HepG2 (cell line): ENCODE measurements around the gene TP53TG5. TPM values are rescaled to one million over a fixed set of nuclear protein-coding genes. Genes with fewer than 3 reads are reported as not detected.

Experiments used
- ASH2L ChIP-seq: fragments of 300-600, 200-600 bp; sonication (generic); IDR thresholded peaks from 2 replicates; pipeline ENCODE4 v1.7.0; 2017; ENCODE audit warnings: low read depth, mild to moderate bottlenecking, moderate library complexity, mixed read lengths, low read length; ENCODE audit not compliant: insufficient read length
- DBP ChIP-seq: sonication (generic); formaldehyde crosslinking; IDR thresholded peaks from 2 replicates; pipeline ENCODE4 v1.4.0; 2020; ENCODE audit warnings: missing genetic modification reagents; ENCODE audit errors: not compliant biosample characterization
- EED ChIP-seq: sonication (generic); formaldehyde crosslinking; IDR thresholded peaks from 2 replicates; pipeline ENCODE4 v1.5.0; 2020; ENCODE audit warnings: mild to moderate bottlenecking, missing genetic modification reagents
- FOXP4 ChIP-seq: sonication (generic); formaldehyde crosslinking; IDR thresholded peaks from 2 replicates; pipeline ENCODE4 v1.4.0; 2020; ENCODE audit warnings: missing genetic modification reagents
- HDAC2 ChIP-seq: sonication (generic); formaldehyde crosslinking; IDR thresholded peaks from 2 replicates; pipeline ENCODE4 v1.4.0; 2020; ENCODE audit warnings: missing genetic modification reagents
- MIXL1 ChIP-seq: IDR thresholded peaks from 2 replicates; pipeline ENCODE4 v1.6.1; 2016
- NFATC3 ChIP-seq: sonication (generic); formaldehyde crosslinking; IDR thresholded peaks from 2 replicates; pipeline ENCODE4 v1.5.1; 2020; ENCODE audit warnings: mild to moderate bottlenecking, missing genetic modification reagents
- NFKB2 ChIP-seq: sonication (generic); formaldehyde crosslinking; IDR thresholded peaks from 2 replicates; pipeline ENCODE4 v1.4.0; 2020; ENCODE audit warnings: missing genetic modification reagents, borderline replicate concordance
- PHF21A ChIP-seq: sonication (generic); formaldehyde crosslinking; IDR thresholded peaks from 2 replicates; pipeline ENCODE4 v1.5.0; 2020; ENCODE audit warnings: mild to moderate bottlenecking, missing genetic modification reagents
- RARA ChIP-seq: IDR thresholded peaks from 2 replicates; pipeline ENCODE4 v1.6.1; 2016; ENCODE audit warnings: missing genetic modification reagents, missing compliant biosample characterization
- SCMH1 ChIP-seq: sonication (generic); formaldehyde crosslinking; IDR thresholded peaks from 2 replicates; pipeline ENCODE4 v1.9.0; 2021; ENCODE audit warnings: missing genetic modification reagents, mild to moderate bottlenecking, borderline replicate concordance
- TBX3 ChIP-seq: fragments of 450-650 bp; IDR thresholded peaks from 2 replicates; pipeline ENCODE4 v1.6.1; 2017; ENCODE audit warnings: antibody characterized with exemption, mild to moderate bottlenecking, inconsistent platforms, borderline replicate concordance
- ZBTB34 ChIP-seq: sonication (generic); formaldehyde crosslinking; IDR thresholded peaks from 2 replicates; pipeline ENCODE4 v1.8.0; 2022; ENCODE audit warnings: mild to moderate bottlenecking, missing genetic modification reagents
- ZKSCAN1 ChIP-seq: fragments of 150-350 bp; IDR thresholded peaks from 2 replicates; pipeline ENCODE4 v1.6.1; 2014; ENCODE audit warnings: low read length
- ZNF24 ChIP-seq: fragments of 450-650 bp; IDR thresholded peaks from 2 replicates; pipeline ENCODE4 v1.6.1; 2017; ENCODE audit warnings: antibody characterized with exemption, mild to moderate bottlenecking
- ZNF274 ChIP-seq: sonication (generic); formaldehyde crosslinking; IDR thresholded peaks from 2 replicates; pipeline ENCODE4 v1.5.1; 2020; ENCODE audit warnings: mild to moderate bottlenecking, missing genetic modification reagents
- ZNF276 ChIP-seq: sonication (generic); formaldehyde crosslinking; IDR thresholded peaks from 2 replicates; pipeline ENCODE4 v1.4.0; 2020; ENCODE audit warnings: mild to moderate bottlenecking, low read depth, missing genetic modification reagents
- ZNF44 ChIP-seq: sonication (generic); formaldehyde crosslinking; IDR thresholded peaks from 2 replicates; pipeline ENCODE4 v1.5.1; 2020; ENCODE audit warnings: mild to moderate bottlenecking, missing genetic modification reagents
- ZNF552 ChIP-seq: sonication (generic); formaldehyde crosslinking; IDR thresholded peaks from 2 replicates; pipeline ENCODE4 v1.9.0; 2022; ENCODE audit warnings: missing genetic modification reagents, mild to moderate bottlenecking, borderline replicate concordance
- ZNF577 ChIP-seq: sonication (generic); formaldehyde crosslinking; IDR thresholded peaks from 2 replicates; pipeline ENCODE4 v1.4.0; 2020; ENCODE audit warnings: mild to moderate bottlenecking, low read depth, missing genetic modification reagents, borderline replicate concordance
- ZNF605 ChIP-seq: sonication (generic); formaldehyde crosslinking; IDR thresholded peaks from 2 replicates; pipeline ENCODE4 v1.8.0; 2022; ENCODE audit warnings: mild to moderate bottlenecking, missing genetic modification reagents
- ZNF614 ChIP-seq: IDR thresholded peaks from 2 replicates; pipeline ENCODE4 v1.6.1; 2018; ENCODE audit warnings: missing biosample characterization, missing genetic modification reagents, inconsistent platforms, borderline replicate concordance
- ZNF652 ChIP-seq: IDR thresholded peaks from 2 replicates; pipeline ENCODE4 v1.6.1; 2016; ENCODE audit warnings: low read depth, borderline replicate concordance
- ZNF672 ChIP-seq: sonication (generic); formaldehyde crosslinking; IDR thresholded peaks from 2 replicates; pipeline ENCODE4 v1.8.1; 2022; ENCODE audit warnings: missing genetic modification reagents
- ZNF703 ChIP-seq: sonication (generic); formaldehyde crosslinking; IDR thresholded peaks from 2 replicates; pipeline ENCODE4 v1.5.1; 2020; ENCODE audit warnings: missing genetic modification reagents, mild to moderate bottlenecking, moderate library complexity, borderline replicate concordance
- ZNF768 ChIP-seq: sonication (generic); formaldehyde crosslinking; IDR thresholded peaks from 2 replicates; pipeline ENCODE4 v1.4.0; 2020; ENCODE audit warnings: missing genetic modification reagents
- ZNF776 ChIP-seq: sonication (generic); formaldehyde crosslinking; IDR thresholded peaks from 2 replicates; pipeline ENCODE4 v1.4.0; 2020; ENCODE audit warnings: mild to moderate bottlenecking, missing genetic modification reagents
- polyA plus RNA-seq, 8 experiments: library from polyadenylated mRNA; depleted of rRNA in 3 of 8; stranded (reverse) in 7 of 8; unstranded in 1 of 8; fragments of >200 nt; fragmentation: Illumina TruSeq in 4 of 8; extraction: Trizol in 4 of 8; gene quantifications; 2 replicates each; pipeline versions ENCODE4 v1.2.1 to v1.2.3, GENCODE V29; 2011 to 2016; ENCODE audit warnings: low read depth in 4 of 8, missing spikeins in 1 of 8, mixed read lengths in 1 of 8; ENCODE audit not compliant: insufficient read depth in 1 of 8
- total RNA-seq, 5 experiments: library from RNA; depleted of rRNA; stranded (reverse); fragments of >200 nt; fragmentation: Illumina TruSeq; extraction: Trizol; gene quantifications; 2 replicates each; pipeline ENCODE4 v1.2.3, GENCODE V29; 2016; ENCODE audit warnings: low read depth in 1 of 5

Gene TP53TG5
- total and polyA plus RNA-seq, 2 of the 13 experiments (the other 11 are each of a cell fraction or from before 2014, with no cell fraction given): 0.11 TPM; not detected in 1

- peak; percentile 91 for TF ChIP-seq ZNF652
- 0 out of 2 replicates have a peak, but pooled peaks have one; percentile 12 for TF ChIP-seq ZNF276
- TF ChIP-seq ZKSCAN1: 0 out of 2 replicates have a peak, but pooled peaks have one; percentile 6
- TF ChIP-seq MIXL1 (CRISPR knock-in tag): no peak
- TF ChIP-seq ZNF605 (CRISPR knock-in tag): peak; percentile 80
- no peak for TF ChIP-seq ZNF44 (CRISPR knock-in tag)
- TF ChIP-seq DBP: no peak
- no peak for TF ChIP-seq ZNF577 (CRISPR knock-in tag)
- no peak for TF ChIP-seq PHF21A (CRISPR knock-in tag)
- TF ChIP-seq ZNF274 (CRISPR knock-in tag): no peak
- 0 out of 2 replicates have a peak, but pooled peaks have one; percentile 75 for TF ChIP-seq ZBTB34 (CRISPR knock-in tag)
- TF ChIP-seq ZNF552 (CRISPR knock-in tag): no peak
- TF ChIP-seq ZNF703 (CRISPR knock-in tag): no peak
- no peak for TF ChIP-seq ZNF24
- no peak for TF ChIP-seq NFKB2
- TF ChIP-seq TBX3: no peak
- no peak for TF ChIP-seq SCMH1 (CRISPR knock-in tag)
- 0 out of 2 replicates have a peak, but pooled peaks have one; percentile 14 for TF ChIP-seq ZNF614 (CRISPR knock-in tag)
- TF ChIP-seq FOXP4: no peak
- TF ChIP-seq RARA (CRISPR knock-in tag): 0 out of 2 replicates have a peak, but pooled peaks have one; percentile 34
- peak; percentile 25; the same call in 1 of the 2 replicates for TF ChIP-seq ZNF768
- no peak for TF ChIP-seq NFATC3 (CRISPR knock-in tag)
- no peak for TF ChIP-seq ZNF776 (CRISPR knock-in tag)
- TF ChIP-seq ASH2L: peak; percentile 3
- TF ChIP-seq EED: no peak
- no peak for TF ChIP-seq HDAC2 (CRISPR knock-in tag)
- TF ChIP-seq ZNF672 (CRISPR knock-in tag): no peak
Observed at GRCh38 chr20:45341579-45341938, 36.6 kb downstream of the TP53TG5 start (continued).
